ENCODE measurements around the gene CLDN20. TPM values are rescaled to one million over a fixed set of nuclear protein-coding genes. Genes with fewer than 3 reads are reported as not detected.

CLDN20 gene
- total RNA-seq, 1 donor from 2014 or later: not detected

GRCh38 chr6:155270561-155271091 is 6.8 kb downstream of the CLDN20 start:
- intact Hi-C loops (cut with DNase I): no loop called here
- Histone ChIP-seq H3K4me1 (peaks cover 11% of the 10 kb centered on the region), H3K36me3 (no peaks in the 10 kb centered on the region), H3K4me3 (no peak overlapping the region), H3K27me3 (ENCODE audit: low read depth) (no peaks in the 10 kb centered on the region), H3K27ac (no peak overlapping the region), H3K9me3 (no peaks in the 10 kb centered on the region)
- DNase-seq (no peak), ATAC-seq (no peak)
- no peak for TF ChIP-seq CTCF (IDR thresholded peaks at IDR 0.05)

- no peak for DNase-seq
- Histone ChIP-seq H3K9me3 (no peaks in the 10 kb centered on the region), H3K4me1 (peaks cover 16% of the 10 kb centered on the region), H3K36me3 (no peaks in the 10 kb centered on the region), H3K27me3 (ENCODE audit: low read depth) (no peaks in the 10 kb centered on the region), H3K4me3 (no peak overlapping the region), H3K27ac (no peak overlapping the region)
- no peak for ATAC-seq
- intact Hi-C loops (cut with DNase I): no loop called here
- no peak for TF ChIP-seq CTCF (IDR thresholded peaks at IDR 0.05)
These were observed 7.3 kb downstream of the CLDN20 start for GRCh38 chr6:155271145-155271544.

GRCh38 chr6:155272353-155273232 is 8.8 kb downstream of the CLDN20 start:
- ATAC-seq: no peak
- DNase-seq: no peak
- H3K9me3 ChIP-seq: no peaks in the 10 kb centered on the region
- H3K4me1 ChIP-seq: peaks cover 22% of the 10 kb centered on the region
- intact Hi-C loops (cut with DNase I): no loop called here
- H3K27ac ChIP-seq: no peak overlapping the region
- H3K27me3 ChIP-seq (ENCODE audit: low read depth): no peaks in the 10 kb centered on the region
- no peak for TF ChIP-seq CTCF (IDR thresholded peaks at IDR 0.05)
- no peak overlapping the region for H3K4me3 ChIP-seq
- no peaks in the 10 kb centered on the region for H3K36me3 ChIP-seq

GRCh38 chr6:155273431-155273830 is 9.6 kb downstream of the CLDN20 start:
- Histone ChIP-seq H3K4me1 (peaks cover 22% of the 10 kb centered on the region), H3K27ac (no peak overlapping the region), H3K9me3 (no peaks in the 10 kb centered on the region), H3K4me3 (no peak overlapping the region), H3K27me3 (ENCODE audit: low read depth) (no peaks in the 10 kb centered on the region), H3K36me3 (no peaks in the 10 kb centered on the region)
- intact Hi-C loops (cut with DNase I): no loop called here
- ATAC-seq: no peak
- DNase-seq: no peak
- no peak for TF ChIP-seq CTCF (IDR thresholded peaks at IDR 0.05)

GRCh38 chr6:155274106-155274505 is 10.3 kb downstream of the CLDN20 start:
- Histone ChIP-seq H3K4me3 (no peak overlapping the region), H3K9me3 (no peaks in the 10 kb centered on the region), H3K27ac (no peak overlapping the region), H3K4me1 (peaks cover 22% of the 10 kb centered on the region), H3K36me3 (no peaks in the 10 kb centered on the region), H3K27me3 (ENCODE audit: low read depth) (no peaks in the 10 kb centered on the region)
- intact Hi-C loops (cut with DNase I): no loop called here
- no peak for TF ChIP-seq CTCF (IDR thresholded peaks at IDR 0.05)
- ATAC-seq (no peak), DNase-seq (no peak)
